ENCODE data around the gene MYRFL. TPM values are rescaled to one million over a fixed set of nuclear protein-coding genes. Genes with fewer than 3 reads are reported as not detected.

The MYRFL gene
- total and polyA plus RNA-seq, 2 of the 8 experiments (the other 6 are each of a cell fraction or from before 2014, with no cell fraction given) = 1.1 to 2.0 TPM

DNA sequence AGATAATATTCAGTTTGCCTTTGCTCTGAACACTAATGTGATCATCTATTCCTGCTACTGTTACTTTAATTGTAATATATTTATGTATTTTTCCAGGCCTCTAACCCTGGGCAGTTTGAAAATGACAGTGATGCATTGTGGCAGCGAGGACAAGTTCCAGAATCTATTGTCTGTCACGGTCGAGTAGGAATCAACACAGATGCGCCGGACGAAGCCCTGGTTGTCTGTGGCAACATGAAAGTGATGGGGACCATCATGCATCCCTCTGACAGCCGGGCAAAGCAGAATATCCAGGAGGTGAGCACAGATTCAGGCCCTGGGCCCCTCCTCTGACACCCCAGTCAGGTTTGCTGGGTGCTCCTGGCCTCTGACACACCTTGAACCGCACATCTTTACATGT lies 78.5 kb downstream of the MYRFL start:
- Histone ChIP-seq H3K4me2 (ENCODE audit: insufficient read depth in 1 of 2, low read depth in 2 of 2, low read length in 2 of 2) (no peak overlapping the region), H4K20me1 (replicated peaks in 1 of 2; ENCODE audit: control insufficient read depth in 1 of 2, insufficient read depth in 2 of 2, low read length in 2 of 2) (no peaks in the 10 kb centered on the region), H3K4me1 (replicated peaks in 1 of 4; ENCODE audit: control insufficient read depth in 3 of 4, insufficient read depth in 4 of 4, low read length in 3 of 4) (peaks cover 0 to 7% (median 0%) of the 10 kb centered on the region in 4 experiments; a peak in 1 of 7 replicates), H2BK120ac (replicated peaks; ENCODE audit: low read depth, low read length) (no peak overlapping the region), H3K79me1 (ENCODE audit: low read depth, low read length) (no peaks in the 10 kb centered on the region), H2BK12ac (ENCODE audit: low read depth, low read length) (no peak overlapping the region), H3K36me3 (ENCODE audit: control insufficient read depth in 2 of 4, insufficient read depth in 4 of 4, low read length in 3 of 4) (no peaks in the 10 kb centered on the region), H2BK20ac (ENCODE audit: low read length) (no peak overlapping the region), H2AK5ac (ENCODE audit: low read depth, low read length) (no peak overlapping the region), H2BK5ac (ENCODE audit: low read depth, low read length) (no peak overlapping the region), H4K5ac (ENCODE audit: insufficient read length, low read depth, low read length) (no peak overlapping the region), H2BK15ac (ENCODE audit: low read length) (no peak overlapping the region), H3K4ac (replicated peaks; ENCODE audit: insufficient read length, low read depth, low read length) (no peak overlapping the region), H3K4me3 (ENCODE audit: extremely low read depth in 1 of 4, insufficient read depth in 2 of 4, low read depth in 3 of 4, low read length in 4 of 4) (no peak overlapping the region), H3K14ac (ENCODE audit: insufficient read length) (no peak overlapping the region), H3K9me3 (ENCODE audit: insufficient read depth in 2 of 2, low read depth in 1 of 2, low read length in 1 of 2) (no peaks in the 10 kb centered on the region), H3K27ac (ENCODE audit: low read depth, low read length) (no peak overlapping the region), H2AFZ (ENCODE audit: low read length) (no peak overlapping the region), H4K8ac (ENCODE audit: extremely low read depth, insufficient read depth, low read length) (no peak overlapping the region; the same call in 1 of the 2 replicates), H4K91ac (replicated peaks; ENCODE audit: insufficient read length, low read length) (no peak overlapping the region), H3K56ac (replicated peaks; ENCODE audit: insufficient read length, low read depth, low read length) (no peak overlapping the region), H3K18ac (ENCODE audit: extremely low read depth, low read length) (no peak overlapping the region), H3K27me3 (replicated peaks in 1 of 4; ENCODE audit: control insufficient read depth in 3 of 4, extremely low read depth in 1 of 4, insufficient read depth in 3 of 4, low read length in 3 of 4) (no peaks in the 10 kb centered on the region), H3K23ac (ENCODE audit: insufficient read length) (no peak overlapping the region), H3K79me2 (ENCODE audit: control insufficient read depth in 1 of 2, insufficient read depth in 2 of 2, low read length in 2 of 2) (no peaks in the 10 kb centered on the region), H3K23me2 (ENCODE audit: low read depth, low read length) (no peaks in the 10 kb centered on the region), H3K9ac (replicated peaks in 1 of 4; ENCODE audit: extremely low read depth in 1 of 4, low read depth in 3 of 4, low read length in 3 of 4) (no peak overlapping the region)
- CTCF ChIA-PET (ENCODE audit: partially characterized antibody) = interaction anchor here (0.5 to 1.8 kb wide), 8 partner anchors 24 to 1422 kb away, joined by 3 to 9 read pairs (median 3); no protein-coding TSS in a partner anchor
- DNase-seq (ENCODE audit: low read depth in 1 of 2, low spot score in 2 of 2) (no peak), FAIRE-seq (no peak)
- 88% methylated on average over 8 of the region's 8 CpGs; no CpG with 5 or more reads in 1 of the 2 experiments for WGBS, 2 experiments (ENCODE audit: extremely low coverage in 1 of 2, insufficient coverage in 1 of 2, insufficient read length in 1 of 2, insufficient replicate concordance in 2 of 2, low coverage in 1 of 2, low lambda C conversion rate in 2 of 2, missing lambda C conversion rate in 1 of 2)
- no peak for TF ChIP-seq KDM5A (IDR thresholded peaks at IDR 0.05; ENCODE audit: low read length)
- TF ChIP-seq TBP (IDR thresholded peaks at IDR 0.05; ENCODE audit: low read depth, low read length) = no peak
- TF ChIP-seq CEBPB (IDR thresholded peaks at IDR 0.05; ENCODE audit: low read depth, low read length) = no peak
- TF ChIP-seq RNF2 (IDR thresholded peaks at IDR 0.05; ENCODE audit: borderline replicate concordance, low read depth, low read length, missing control alignments, poor library complexity, severe bottlenecking) = no peak
- no peak for TF ChIP-seq SIN3A (conservative IDR thresholded peaks at IDR 0.05 in 1 of 2, IDR thresholded peaks at IDR 0.05 in 1 of 2; ENCODE audit: low read depth in 1 of 2, low read length in 2 of 2)
- no peak for TF ChIP-seq ASH2L (IDR thresholded peaks at IDR 0.05; ENCODE audit: low read length)
- POLR2A ChIA-PET (ENCODE audit: partially characterized antibody) = no interaction called here
